GM12872 (cell line): ENCODE results near the gene ZPBP2.

Experiments used
- TF ChIP-seq, protein P1 (sequence below): IDR thresholded peaks from 3 replicates; pipeline ENCODE4 v1.5.1; 2011; ENCODE audit warnings: low read depth, mild to moderate bottlenecking, low read length, moderate library complexity; ENCODE audit not compliant: insufficient read depth

Gene ZPBP2

DNA sequence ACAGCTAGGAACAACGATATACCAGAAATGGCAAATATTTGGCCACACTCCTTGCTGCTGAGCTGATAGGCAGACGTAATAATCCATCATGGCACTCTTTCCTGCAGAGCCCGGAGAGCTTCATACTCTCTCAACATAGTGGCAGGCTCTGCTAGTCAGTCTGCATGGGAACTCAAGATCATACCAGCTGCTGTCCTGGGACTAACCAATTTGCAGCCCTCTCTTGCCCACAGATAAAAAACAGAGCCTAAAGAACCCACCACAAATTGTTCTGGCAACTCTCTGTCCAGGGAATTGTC is 36.9 kb downstream of the ZPBP2 start:
- TF ChIP-seq, protein P1, sequence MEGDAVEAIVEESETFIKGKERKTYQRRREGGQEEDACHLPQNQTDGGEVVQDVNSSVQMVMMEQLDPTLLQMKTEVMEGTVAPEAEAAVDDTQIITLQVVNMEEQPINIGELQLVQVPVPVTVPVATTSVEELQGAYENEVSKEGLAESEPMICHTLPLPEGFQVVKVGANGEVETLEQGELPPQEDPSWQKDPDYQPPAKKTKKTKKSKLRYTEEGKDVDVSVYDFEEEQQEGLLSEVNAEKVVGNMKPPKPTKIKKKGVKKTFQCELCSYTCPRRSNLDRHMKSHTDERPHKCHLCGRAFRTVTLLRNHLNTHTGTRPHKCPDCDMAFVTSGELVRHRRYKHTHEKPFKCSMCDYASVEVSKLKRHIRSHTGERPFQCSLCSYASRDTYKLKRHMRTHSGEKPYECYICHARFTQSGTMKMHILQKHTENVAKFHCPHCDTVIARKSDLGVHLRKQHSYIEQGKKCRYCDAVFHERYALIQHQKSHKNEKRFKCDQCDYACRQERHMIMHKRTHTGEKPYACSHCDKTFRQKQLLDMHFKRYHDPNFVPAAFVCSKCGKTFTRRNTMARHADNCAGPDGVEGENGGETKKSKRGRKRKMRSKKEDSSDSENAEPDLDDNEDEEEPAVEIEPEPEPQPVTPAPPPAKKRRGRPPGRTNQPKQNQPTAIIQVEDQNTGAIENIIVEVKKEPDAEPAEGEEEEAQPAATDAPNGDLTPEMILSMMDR = no peak

DNA sequence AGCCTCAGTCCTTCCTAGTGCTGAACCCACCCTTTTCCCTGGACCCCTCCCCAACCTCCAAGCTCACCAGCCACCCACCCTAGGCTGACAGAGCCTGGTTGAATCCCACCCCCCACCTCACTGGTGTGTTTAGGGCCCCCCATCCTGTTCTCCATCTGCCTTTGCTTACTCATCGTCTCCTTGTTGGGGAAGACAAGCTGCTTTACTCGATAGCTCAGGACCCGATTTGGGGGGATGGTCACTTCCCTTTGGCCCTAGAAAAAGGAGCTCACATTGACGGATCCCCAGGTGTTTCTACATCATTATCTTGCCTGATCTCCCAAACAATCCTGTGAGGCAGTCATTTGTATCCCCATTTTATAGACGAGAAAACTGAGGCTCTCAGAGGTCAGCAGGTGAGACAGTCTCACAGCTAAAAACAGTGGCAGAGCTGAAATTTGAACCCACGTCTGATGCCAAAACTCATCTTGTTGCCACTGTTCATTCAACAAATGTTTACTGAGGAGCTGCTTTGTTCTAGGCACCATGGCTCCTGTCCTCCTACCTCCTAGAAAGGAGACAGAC is 40.9 kb downstream of the ZPBP2 start:
- TF ChIP-seq, protein P1 = no peak

DNA sequence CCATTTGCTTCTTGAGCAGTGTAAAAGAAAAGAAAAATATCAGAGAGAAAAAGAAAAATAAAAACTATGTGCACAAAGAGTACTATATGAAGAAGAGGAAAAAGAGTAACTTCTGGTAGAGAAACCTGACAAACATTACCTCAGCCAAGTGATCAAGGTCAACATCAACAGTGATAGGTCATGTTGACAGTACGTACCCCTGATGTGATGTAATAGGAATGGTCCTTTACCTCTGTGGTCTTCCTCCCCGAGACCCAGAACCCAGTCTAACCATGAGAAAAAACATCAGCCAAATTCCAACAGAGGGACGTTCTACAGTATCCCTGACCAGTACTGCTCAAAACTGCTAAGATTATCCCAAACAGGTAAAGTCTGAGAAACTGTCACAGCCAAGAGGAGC is 46.0 kb downstream of the ZPBP2 start:
- TF ChIP-seq, protein P1 = no peak

DNA sequence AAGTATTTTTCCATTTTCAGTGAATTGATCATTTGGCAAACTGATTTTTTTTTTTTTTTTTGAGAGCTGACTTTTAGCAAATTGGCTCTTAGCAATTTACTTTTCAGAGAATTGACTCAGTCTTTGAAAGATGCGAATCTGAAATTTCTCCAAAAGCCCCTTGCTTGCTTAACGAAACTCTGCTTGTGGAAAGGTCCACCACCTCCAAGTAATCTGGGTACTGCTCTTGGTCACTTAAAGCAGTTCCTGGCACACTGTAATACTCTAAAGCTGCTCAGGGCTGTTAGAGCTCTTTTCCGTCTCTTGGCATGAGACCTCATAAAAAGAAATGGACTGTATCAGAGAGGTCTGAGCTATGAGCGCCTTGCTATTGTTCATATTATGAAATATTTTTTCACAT is 47.6 kb downstream of the ZPBP2 start:
- TF ChIP-seq, protein P1 = no peak

DNA sequence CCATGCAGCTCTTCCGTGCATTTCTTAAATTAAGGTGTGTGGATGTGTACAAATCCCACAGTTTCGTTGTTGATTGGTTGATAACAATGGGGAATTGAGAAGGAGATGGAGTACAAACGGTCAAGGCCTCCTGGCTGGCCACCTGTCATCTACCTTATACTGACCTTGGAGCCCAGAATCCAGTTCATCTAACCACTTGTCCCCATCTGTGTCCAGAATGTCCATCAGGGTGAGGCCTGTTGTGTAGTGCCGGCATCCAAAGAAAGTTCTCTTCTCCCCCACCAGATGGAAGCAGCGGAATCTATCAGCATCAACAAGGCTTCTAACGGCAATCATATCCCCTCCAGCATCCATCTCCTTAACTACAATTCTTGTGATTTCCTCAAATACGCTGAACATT is 48.9 kb downstream of the ZPBP2 start:
- TF ChIP-seq, protein P1 = no peak

DNA sequence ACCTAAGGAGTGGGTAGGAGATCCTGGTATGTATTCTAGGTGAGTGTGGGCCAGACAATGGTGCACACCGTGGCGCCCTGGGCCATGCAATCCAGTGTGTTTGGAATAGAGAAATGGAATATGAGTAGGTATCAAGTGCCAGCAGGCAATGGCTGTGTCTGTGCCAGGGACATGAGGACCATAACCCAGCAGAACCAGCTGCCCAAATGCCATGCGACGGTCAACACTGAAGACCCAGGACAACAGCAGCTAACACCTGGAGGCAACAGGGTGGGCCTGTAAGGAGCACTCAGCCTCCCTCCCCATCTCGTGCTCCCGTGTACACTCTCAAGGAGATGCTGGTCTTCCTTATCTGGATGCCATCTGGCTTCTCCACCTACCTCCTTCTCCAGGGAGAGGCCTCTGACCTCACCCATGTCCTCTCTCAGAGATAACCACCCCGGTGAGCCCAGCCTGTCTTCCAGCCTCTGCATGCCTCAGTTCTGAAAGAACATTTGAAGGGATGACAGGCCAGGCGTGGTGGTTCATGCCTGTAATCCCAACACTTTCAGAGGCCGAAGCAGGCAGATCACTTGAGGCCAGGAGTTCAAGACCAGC is 51.2 kb downstream of the ZPBP2 start:
- TF ChIP-seq, protein P1 = no peak

DNA sequence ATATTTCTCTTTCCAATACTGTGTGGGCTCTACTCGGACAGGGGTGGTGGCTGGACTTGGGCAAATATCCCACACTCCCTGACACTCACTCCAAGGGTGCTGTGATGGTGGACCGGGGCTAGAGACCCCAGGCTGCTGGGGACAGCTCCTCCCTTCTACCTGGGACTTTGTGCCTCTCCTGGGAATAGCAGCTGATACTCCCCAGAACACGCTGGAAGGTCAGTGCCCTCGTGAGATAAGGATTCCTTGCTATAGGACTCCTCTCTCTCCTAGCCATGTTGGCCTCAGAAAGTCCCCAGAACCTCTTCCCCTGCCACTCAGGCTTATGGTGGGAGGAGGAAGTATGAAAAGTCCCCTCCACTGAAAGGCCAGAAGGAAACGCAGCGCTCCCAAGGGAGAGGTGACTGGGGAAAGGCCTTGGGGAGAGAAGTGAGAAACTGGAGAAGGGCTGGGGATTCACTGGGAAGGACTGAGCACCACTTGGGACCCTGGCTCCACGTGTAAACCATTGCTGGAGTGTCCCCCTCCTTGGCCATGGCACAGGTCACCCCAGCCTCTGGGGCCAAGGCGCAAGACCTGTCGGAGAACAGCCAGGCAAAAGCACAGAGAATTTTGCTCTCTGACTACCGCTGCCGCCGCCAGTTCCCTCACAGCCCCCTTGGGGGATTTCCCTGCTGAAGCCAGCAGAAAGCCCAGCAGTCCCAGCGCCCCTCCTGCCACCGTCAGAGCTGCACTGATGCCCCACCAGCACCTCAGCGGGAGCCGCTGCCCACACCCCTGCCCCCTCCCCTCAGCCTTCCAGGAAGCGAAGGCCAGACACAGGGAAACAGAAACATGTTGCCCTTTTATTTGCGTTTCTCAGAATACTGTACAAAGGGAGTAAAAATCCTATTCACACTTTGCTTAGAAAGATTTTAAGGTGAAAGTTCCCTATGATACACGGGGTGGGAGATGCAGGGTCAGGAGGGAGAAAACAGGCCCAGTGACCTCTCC is 52.5 kb downstream of the ZPBP2 start:
- TF ChIP-seq, protein P1 = no peak
